GM18867 (cell line): ENCODE data around the gene ASS1.
"Not testable (repeated sequence)": the region's sequence is repeated elsewhere in the genome, so short reads cannot be mapped to it uniquely, and the experiment has no call there.

ENCODE experiments used
- ATAC-seq: cut with Tn5 transposase; IDR thresholded peaks from one replicate; pipeline ENCODE4 v1.9.1; 2021; ENCODE audit warnings: mild to moderate bottlenecking, moderate library complexity; ENCODE audit not compliant: unreplicated experiment

The ASS1 gene

DNA sequence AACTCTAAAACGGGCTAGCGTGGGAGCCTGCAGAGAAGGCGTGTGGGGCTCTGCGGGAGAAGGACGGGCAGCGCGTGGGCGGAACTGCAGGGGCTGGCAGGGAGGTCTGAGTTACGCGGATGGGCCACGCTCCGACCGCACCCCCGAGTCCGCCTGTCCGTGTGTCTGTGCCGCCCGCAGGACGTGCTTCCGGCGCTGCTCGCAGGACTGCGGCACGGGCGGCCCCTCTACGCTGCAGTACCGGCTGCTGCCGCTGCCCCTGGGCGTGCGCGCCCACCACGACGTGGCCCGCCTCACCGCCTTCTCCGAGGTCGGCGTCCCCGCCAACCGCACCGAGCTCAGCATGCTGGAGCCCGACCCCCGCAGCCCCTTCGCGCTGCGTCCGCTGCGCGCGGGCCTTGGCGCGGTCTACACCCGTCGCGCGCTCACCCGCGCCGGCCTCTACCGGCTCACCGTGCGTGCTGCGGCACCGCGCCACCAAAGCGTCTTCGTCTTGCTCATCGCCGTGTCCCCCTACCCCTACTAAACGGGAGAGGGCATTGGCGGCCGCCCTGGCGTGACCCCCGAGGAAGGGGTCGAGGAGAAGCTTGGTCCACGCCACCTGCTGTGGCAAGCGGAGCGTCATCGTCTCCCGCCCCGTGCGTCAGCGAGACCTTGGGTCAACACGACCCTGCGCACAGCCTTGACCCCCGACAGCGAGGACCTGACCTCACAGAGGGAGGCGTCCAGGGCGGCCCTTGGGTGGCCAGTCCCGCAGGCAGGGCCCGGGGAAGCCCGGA lies 11.4 kb upstream of the ASS1 start:
- ATAC-seq = no peak

- ATAC-seq = no peak
These were observed 10.9 kb upstream of the ASS1 start for GRCh38 chr9:130433947-130434262.

GRCh38 chr9:130434656-130435055 lies 10.1 kb upstream of the ASS1 start:
- not testable (repeated sequence) for ATAC-seq

DNA sequence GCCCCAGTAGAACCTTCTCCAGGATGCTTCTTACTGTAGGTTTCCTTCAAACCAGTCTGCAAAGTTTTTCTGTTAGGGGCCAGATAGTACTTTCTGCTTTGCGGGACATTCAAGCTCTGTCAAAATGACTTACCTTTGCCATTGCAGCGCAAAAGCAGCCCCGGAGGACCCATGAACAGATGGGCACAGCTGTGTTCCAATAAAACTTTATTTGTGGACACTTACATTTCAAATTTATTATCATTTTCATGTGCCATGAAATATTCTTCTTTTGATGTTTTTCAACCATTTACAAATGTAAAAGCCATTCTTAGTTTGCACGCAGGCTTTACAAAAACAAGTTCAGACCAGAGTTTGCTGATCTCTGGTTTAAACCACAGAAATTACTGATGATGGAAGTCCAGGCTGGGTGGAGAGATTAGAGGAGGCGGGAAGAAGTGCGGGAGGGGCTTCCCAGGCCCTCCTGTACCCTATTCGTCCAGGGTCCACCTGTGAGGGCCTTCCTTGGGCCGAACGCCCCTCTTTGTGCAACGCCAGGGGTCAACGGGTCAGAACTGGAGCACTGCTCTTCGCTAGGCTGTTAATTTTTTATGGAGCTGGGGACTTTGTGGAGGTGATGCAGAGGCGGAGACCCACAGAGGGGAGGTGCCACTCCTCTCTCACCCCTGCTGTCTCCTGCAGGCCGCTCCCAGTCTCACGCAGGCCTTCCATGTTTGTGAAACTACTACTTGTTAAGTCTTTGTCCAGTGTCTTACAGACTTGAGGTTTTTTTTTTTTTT lies 7.6 kb upstream of the ASS1 start:
- ATAC-seq = no peak

DNA sequence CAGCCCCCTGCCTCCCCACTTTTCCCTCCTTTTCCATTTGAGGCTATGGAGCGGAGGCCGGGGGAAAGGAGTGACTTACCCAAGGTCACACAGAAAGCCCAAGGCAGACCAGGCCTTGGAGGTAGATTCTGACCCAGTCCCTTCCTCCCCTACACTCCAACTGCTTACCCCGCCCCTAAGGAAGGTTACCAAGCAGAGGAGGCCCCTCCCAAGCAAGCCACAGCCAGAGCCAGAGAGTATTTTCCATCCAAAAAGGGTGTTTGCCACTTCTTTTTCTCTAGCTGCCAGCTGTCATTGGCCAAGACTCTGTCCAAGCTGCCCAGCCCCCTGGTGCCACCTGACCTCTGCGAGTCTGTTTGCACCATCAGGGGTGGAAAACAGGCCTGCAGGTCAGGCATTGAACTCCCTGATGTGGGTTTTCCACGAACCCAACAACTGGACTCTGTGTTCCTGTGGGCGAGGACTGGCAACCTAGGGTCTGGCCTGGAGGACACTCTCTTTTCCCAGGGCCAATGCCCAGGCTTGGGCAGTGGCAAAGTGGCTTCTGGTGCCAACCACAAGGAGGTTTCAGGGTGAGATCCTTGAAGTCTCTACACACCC lies 6.3 kb upstream of the ASS1 start:
- no peak for ATAC-seq

GRCh38 chr9:130441031-130441430 lies 3.7 kb upstream of the ASS1 start:
- no peak for ATAC-seq

DNA sequence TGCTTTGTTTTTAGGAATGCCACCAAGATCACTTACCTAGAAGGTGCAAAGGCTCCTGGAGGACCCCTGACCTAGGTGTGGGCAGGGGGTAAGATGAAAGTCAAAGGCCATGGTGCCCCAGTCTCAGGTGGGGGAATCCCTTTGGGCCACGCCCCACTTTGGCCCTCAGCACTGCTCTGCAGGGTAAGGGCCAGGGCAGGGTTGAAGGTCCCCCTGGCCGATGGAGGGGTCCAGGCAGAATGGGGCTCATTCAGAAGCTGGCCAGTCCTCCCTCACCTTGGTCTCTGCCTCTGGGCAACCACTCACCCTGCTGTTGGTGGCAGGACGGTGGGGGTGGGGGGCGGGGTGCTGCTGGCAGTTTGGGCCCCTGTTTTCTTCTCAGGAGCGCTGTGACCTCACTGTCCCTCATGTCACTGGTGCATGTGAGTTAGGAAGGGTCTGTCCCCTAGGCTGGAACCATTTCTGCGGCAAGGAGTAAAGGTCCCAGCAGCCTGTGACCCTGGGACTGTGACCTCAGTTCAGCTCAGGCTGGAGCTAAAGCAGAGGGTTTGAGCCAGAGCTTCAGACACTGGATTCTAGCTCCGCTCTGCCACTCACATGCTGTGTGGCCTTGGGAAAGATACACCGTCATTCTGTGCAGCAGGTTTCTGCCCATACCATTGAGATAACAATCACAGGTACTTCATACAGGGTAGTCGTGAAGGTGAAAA lies 1.9 kb upstream of the ASS1 start:
- no peak for ATAC-seq

- no peak for ATAC-seq
These were observed 1.3 kb upstream of the ASS1 start for GRCh38 chr9:130443456-130443801.

- no peak for ATAC-seq
These were observed 795 bp upstream of the ASS1 start for GRCh38 chr9:130443840-130444492.

- no peak for ATAC-seq
These were observed 665 bp downstream of the ASS1 start for GRCh38 chr9:130445268-130445983.

- ATAC-seq = no peak
These were observed 1.5 kb downstream of the ASS1 start for GRCh38 chr9:130446101-130446861.

GRCh38 chr9:130447193-130447816 lies 2.5 kb downstream of the ASS1 start:
- ATAC-seq = no peak

- ATAC-seq = no peak
These were observed 3.4 kb downstream of the ASS1 start for GRCh38 chr9:130448035-130448624.

DNA sequence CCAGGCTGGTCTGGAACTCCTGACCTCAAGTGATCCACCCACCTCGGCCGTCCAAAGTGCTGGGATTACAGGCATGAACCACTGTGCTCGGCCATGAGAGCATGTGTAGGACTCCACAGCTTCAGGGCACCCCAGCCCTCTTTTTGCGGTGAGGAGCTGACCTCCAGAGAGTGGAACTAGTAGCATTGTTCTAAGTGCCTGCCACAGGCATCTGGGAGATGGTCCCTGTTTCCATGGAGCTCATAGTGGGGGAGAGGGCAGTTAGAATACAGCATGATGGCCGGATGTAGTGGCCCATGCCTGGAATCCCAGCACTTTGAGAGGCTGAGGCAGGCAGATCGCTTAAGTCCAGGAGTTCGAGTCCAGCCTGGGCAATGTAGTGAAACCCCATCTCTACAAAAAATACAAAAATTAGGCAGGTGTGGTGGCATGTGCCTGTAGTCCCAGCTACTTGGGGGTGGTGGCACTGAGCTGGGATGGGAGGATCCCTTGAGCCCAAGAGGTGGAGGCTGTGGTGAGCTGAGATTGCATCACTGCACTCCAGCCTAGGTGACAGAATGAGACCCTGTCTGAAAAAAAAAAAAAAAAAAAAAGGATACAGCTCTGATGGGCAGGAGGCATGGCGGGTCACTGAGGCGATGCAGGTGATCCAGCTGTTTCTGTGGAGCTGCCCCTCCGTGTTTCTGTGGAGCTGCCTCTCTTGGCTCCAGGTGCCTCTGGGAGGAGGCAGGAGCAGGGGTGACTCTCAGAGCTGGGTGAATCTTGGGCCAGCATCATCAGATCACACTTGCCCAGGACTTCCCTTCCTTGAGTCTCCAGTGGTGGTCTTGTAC lies 4.2 kb downstream of the ASS1 start:
- no peak for ATAC-seq

GRCh38 chr9:130450344-130451003 lies 5.7 kb downstream of the ASS1 start:
- ATAC-seq = no peak

- no peak for ATAC-seq
These were observed 6.2 kb downstream of the ASS1 start for GRCh38 chr9:130451004-130451390.
